ENCODE measurements around the gene FLNC.

The FLNC gene

GRCh38 chr7:128794436-128794835 is 35.8 kb upstream of the FLNC start:
- DNase-seq (ENCODE audit: low read depth), result no peak
- no peak for TF ChIP-seq CTCF (IDR thresholded peaks at IDR 0.05; ENCODE audit: low read length, missing control alignments)
- no peak overlapping the region for H3K4me3 ChIP-seq (replicated peaks; ENCODE audit: low read depth, low read length)

- TF ChIP-seq CTCF (IDR thresholded peaks at IDR 0.05; ENCODE audit: low read length, missing control alignments), result no peak
- no peak overlapping the region for H3K4me3 ChIP-seq (replicated peaks; ENCODE audit: low read depth, low read length)
- no peak for DNase-seq (ENCODE audit: low read depth)
Observed at GRCh38 chr7:128795129-128795528, 35.1 kb upstream of the FLNC start.

GRCh38 chr7:128796327-128796726 is 33.9 kb upstream of the FLNC start:
- no peak for TF ChIP-seq CTCF (IDR thresholded peaks at IDR 0.05; ENCODE audit: low read length, missing control alignments)
- DNase-seq (ENCODE audit: low read depth), result peak; percentile 92
- H3K4me3 ChIP-seq (replicated peaks; ENCODE audit: low read depth, low read length), result no peak overlapping the region

- no peak for TF ChIP-seq CTCF (IDR thresholded peaks at IDR 0.05; ENCODE audit: low read length, missing control alignments)
- no peak overlapping the region for H3K4me3 ChIP-seq (replicated peaks; ENCODE audit: low read depth, low read length)
- DNase-seq (ENCODE audit: low read depth), result no peak
Observed at GRCh38 chr7:128799451-128799850, 30.8 kb upstream of the FLNC start.

GRCh38 chr7:128800567-128800966 is 29.6 kb upstream of the FLNC start:
- no peak overlapping the region for H3K4me3 ChIP-seq (replicated peaks; ENCODE audit: low read depth, low read length)
- DNase-seq (ENCODE audit: low read depth), result no peak
- TF ChIP-seq CTCF (IDR thresholded peaks at IDR 0.05; ENCODE audit: low read length, missing control alignments), result no peak

- no peak for TF ChIP-seq CTCF (IDR thresholded peaks at IDR 0.05; ENCODE audit: low read length, missing control alignments)
- DNase-seq (ENCODE audit: low read depth), result no peak
- no peak overlapping the region for H3K4me3 ChIP-seq (replicated peaks; ENCODE audit: low read depth, low read length)
Observed at GRCh38 chr7:128801003-128801402, 29.2 kb upstream of the FLNC start.

GRCh38 chr7:128801667-128802418 is 28.4 kb upstream of the FLNC start:
- no peak for TF ChIP-seq CTCF (IDR thresholded peaks at IDR 0.05; ENCODE audit: low read length, missing control alignments)
- H3K4me3 ChIP-seq (replicated peaks; ENCODE audit: low read depth, low read length), result no peak overlapping the region
- DNase-seq (ENCODE audit: low read depth), result no peak
